Neutrophil (primary cell): ENCODE data around the gene SDSL.

Experiments used
- H3K27ac ChIP-seq: fragments of 200-600 bp; sonication (generic); 2 replicates; pipeline ENCODE4 v1.5.1; 2016; ENCODE audit warnings: mild to moderate bottlenecking, moderate library complexity
- H3K27me3 ChIP-seq: fragments of 200-600 bp; sonication (generic); 2 replicates; pipeline ENCODE4 v1.6.0; 2016; ENCODE audit warnings: mild to moderate bottlenecking
- H3K36me3 ChIP-seq: fragments of 200-600 bp; sonication (generic); 2 replicates; pipeline ENCODE4 v1.5.1; 2017
- H3K4me1 ChIP-seq, 2 experiments: fragments of 200-600 bp in 1 of 2; sonication (generic) in 1 of 2; 1 replicate in 1 of 2; 2 replicates in 1 of 2; pipeline versions ENCODE4 v1.5.1 to v1.6.1; 2013 to 2016; ENCODE audit warnings: low read depth in 1 of 2, low read length in 1 of 2, mild to moderate bottlenecking in 1 of 2, moderate library complexity in 1 of 2; ENCODE audit not compliant: control insufficient read depth in 1 of 2, insufficient read depth in 1 of 2
- H3K4me3 ChIP-seq, 2 experiments: fragments of 200-600 bp in 1 of 2; sonication (generic) in 1 of 2; 1 replicate in 1 of 2; 2 replicates in 1 of 2; pipeline ENCODE4 v1.5.1; 2013 to 2016; ENCODE audit warnings: low read depth in 1 of 2, low read length in 1 of 2, mild to moderate bottlenecking in 1 of 2, moderate library complexity in 1 of 2
- H3K9me3 ChIP-seq: fragments of 200-600 bp; sonication (generic); 2 replicates; pipeline ENCODE4 v1.5.1; 2016
- TF ChIP-seq, protein P1 (sequence below): fragments of 200-600 bp; sonication (generic); IDR thresholded peaks from 2 replicates; pipeline ENCODE4 v1.5.1; 2016; ENCODE audit warnings: antibody characterized with exemption

SDSL gene

GRCh38 chr12:113476176-113476986 lies 54.2 kb downstream of the SDSL start:
- no peaks in the 10 kb centered on the region for H3K36me3 ChIP-seq
- no peaks in the 10 kb centered on the region for H3K4me1 ChIP-seq
- no peak overlapping the region for H3K27ac ChIP-seq
- TF ChIP-seq, protein P1, sequence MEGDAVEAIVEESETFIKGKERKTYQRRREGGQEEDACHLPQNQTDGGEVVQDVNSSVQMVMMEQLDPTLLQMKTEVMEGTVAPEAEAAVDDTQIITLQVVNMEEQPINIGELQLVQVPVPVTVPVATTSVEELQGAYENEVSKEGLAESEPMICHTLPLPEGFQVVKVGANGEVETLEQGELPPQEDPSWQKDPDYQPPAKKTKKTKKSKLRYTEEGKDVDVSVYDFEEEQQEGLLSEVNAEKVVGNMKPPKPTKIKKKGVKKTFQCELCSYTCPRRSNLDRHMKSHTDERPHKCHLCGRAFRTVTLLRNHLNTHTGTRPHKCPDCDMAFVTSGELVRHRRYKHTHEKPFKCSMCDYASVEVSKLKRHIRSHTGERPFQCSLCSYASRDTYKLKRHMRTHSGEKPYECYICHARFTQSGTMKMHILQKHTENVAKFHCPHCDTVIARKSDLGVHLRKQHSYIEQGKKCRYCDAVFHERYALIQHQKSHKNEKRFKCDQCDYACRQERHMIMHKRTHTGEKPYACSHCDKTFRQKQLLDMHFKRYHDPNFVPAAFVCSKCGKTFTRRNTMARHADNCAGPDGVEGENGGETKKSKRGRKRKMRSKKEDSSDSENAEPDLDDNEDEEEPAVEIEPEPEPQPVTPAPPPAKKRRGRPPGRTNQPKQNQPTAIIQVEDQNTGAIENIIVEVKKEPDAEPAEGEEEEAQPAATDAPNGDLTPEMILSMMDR = no peak
- no peak overlapping the region for H3K4me3 ChIP-seq
- H3K27me3 ChIP-seq = peaks cover 100% of the 10 kb centered on the region
- no peaks in the 10 kb centered on the region for H3K9me3 ChIP-seq

- Histone ChIP-seq H3K4me3 (no peak overlapping the region), H3K27ac (no peak overlapping the region), H3K27me3 (peaks cover 100% of the 10 kb centered on the region), H3K9me3 (no peaks in the 10 kb centered on the region), H3K36me3 (no peaks in the 10 kb centered on the region), H3K4me1 (no peaks in the 10 kb centered on the region)
- TF ChIP-seq, protein P1 = no peak
Observed at GRCh38 chr12:113477171-113477841, 55.1 kb downstream of the SDSL start.

DNA sequence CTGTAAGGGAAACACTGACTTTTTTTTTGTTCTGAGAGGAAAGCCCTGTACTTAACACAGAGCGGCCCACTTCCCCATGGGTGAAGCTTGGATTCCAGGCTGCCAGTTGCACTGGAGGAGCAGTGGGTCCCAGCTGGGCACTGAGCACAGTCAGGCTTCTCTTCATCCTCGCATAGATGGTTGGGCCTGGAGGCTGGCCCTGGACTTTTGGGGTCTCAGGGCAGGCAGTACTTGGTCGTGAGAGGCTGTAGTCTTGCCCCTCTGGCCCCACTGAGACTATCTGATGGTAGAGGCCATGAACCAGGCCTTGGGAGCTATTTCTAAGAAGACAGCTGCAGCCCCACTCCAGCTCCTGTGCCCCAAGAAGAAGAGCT lies 55.6 kb downstream of the SDSL start:
- Histone ChIP-seq H3K4me3 (no peak overlapping the region), H3K27me3 (peaks cover 100% of the 10 kb centered on the region), H3K4me1 (no peaks in the 10 kb centered on the region), H3K36me3 (no peaks in the 10 kb centered on the region), H3K27ac (no peak overlapping the region), H3K9me3 (no peaks in the 10 kb centered on the region)
- TF ChIP-seq, protein P1 = no peak

GRCh38 chr12:113478351-113479011 lies 56.3 kb downstream of the SDSL start:
- Histone ChIP-seq H3K4me3 (no peak overlapping the region), H3K27me3 (peaks cover 100% of the 10 kb centered on the region), H3K4me1 (no peaks in the 10 kb centered on the region), H3K27ac (no peak overlapping the region), H3K9me3 (no peaks in the 10 kb centered on the region), H3K36me3 (no peaks in the 10 kb centered on the region)
- TF ChIP-seq, protein P1 = no peak

DNA sequence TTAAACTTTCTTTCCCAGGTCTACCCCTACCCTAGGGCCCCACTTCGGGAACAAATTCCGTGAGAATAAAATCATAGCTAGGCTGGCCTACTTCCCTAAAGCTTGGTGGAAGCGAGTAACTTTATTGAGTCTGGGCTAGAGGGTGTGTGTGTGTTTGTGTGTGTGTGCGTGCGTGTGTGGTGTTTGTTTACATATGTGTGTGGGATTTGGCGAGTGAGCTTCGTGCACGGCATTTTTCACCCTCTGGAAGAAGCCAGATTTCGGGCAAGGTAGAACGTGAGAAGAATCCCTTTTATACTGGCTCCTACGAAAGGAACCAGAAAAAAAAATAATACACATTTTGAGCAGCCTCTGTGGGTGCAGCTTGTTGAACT lies 57.0 kb downstream of the SDSL start:
- Histone ChIP-seq H3K27me3 (peaks cover 100% of the 10 kb centered on the region), H3K36me3 (no peaks in the 10 kb centered on the region), H3K4me3 (no peak overlapping the region), H3K27ac (no peak overlapping the region), H3K9me3 (no peaks in the 10 kb centered on the region), H3K4me1 (no peaks in the 10 kb centered on the region)
- TF ChIP-seq, protein P1 = no peak
